ENCODE data around the gene ANKEF1. TPM values are rescaled to one million over a fixed set of nuclear protein-coding genes. Genes with fewer than 3 reads are reported as not detected.

The ANKEF1 gene
- total RNA-seq, 2 experiments from 2014 or later, result 0.45 to 0.58 TPM

- H3K4me1 Mint-ChIP-seq (ENCODE audit: low read depth), result no peaks in the 10 kb centered on the region
- H3K36me3 Mint-ChIP-seq (ENCODE audit: low read depth), result peaks cover 4% of the 10 kb centered on the region
- no peak for DNase-seq
- TF ChIP-seq, protein P1, sequence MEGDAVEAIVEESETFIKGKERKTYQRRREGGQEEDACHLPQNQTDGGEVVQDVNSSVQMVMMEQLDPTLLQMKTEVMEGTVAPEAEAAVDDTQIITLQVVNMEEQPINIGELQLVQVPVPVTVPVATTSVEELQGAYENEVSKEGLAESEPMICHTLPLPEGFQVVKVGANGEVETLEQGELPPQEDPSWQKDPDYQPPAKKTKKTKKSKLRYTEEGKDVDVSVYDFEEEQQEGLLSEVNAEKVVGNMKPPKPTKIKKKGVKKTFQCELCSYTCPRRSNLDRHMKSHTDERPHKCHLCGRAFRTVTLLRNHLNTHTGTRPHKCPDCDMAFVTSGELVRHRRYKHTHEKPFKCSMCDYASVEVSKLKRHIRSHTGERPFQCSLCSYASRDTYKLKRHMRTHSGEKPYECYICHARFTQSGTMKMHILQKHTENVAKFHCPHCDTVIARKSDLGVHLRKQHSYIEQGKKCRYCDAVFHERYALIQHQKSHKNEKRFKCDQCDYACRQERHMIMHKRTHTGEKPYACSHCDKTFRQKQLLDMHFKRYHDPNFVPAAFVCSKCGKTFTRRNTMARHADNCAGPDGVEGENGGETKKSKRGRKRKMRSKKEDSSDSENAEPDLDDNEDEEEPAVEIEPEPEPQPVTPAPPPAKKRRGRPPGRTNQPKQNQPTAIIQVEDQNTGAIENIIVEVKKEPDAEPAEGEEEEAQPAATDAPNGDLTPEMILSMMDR (IDR thresholded peaks at IDR 0.05), result no peak
- ChIA-PET CTCF (no interaction called here), POLR2A (no interaction called here)
- ATAC-seq, result no peak
- no peaks in the 10 kb centered on the region for H3K9me3 Mint-ChIP-seq
- H3K4me3 Mint-ChIP-seq, result no peak overlapping the region
- intact Hi-C loops (cut with micrococcal nuclease), result no loop called here
- H3K27me3 Mint-ChIP-seq, result peaks cover 11% of the 10 kb centered on the region
- H3K27ac Mint-ChIP-seq, result no peak overlapping the region
These were observed 26.9 kb downstream of the ANKEF1 start for GRCh38 chr20:10061641-10062040.

DNA sequence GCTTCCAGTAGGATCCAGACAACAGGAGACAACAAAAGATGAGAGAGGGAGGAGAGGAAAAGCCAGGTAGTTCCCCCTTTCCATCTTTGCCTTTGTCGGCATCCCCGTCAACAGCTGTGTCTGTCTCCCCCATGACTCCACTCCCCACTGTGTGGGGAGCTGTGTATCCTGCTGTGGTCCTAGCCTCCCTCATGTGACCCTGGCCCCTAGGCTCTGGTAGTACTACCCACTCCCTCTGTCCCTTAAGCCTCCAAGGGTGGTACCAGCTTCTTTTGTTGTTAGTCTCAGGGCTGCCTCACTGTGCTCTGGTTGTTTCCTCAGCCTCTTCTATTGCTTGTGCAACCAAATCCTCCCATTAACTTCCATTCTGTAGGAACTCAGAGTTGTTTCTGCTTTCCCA, 28.7 kb downstream of the ANKEF1 start:
- no peak overlapping the region for H3K4me3 Mint-ChIP-seq
- TF ChIP-seq, protein P1 (IDR thresholded peaks at IDR 0.05), result no peak
- POLR2A ChIA-PET, result no interaction called here
- H3K27me3 Mint-ChIP-seq, result peaks cover 11% of the 10 kb centered on the region
- ATAC-seq, result no peak
- no peaks in the 10 kb centered on the region for H3K36me3 Mint-ChIP-seq (ENCODE audit: low read depth)
- no peak for DNase-seq
- intact Hi-C loops (cut with micrococcal nuclease), result no loop called here
- no peak overlapping the region for H3K27ac Mint-ChIP-seq
- H3K4me1 Mint-ChIP-seq (ENCODE audit: low read depth), result no peaks in the 10 kb centered on the region
- CTCF ChIA-PET, result no interaction called here
- H3K9me3 Mint-ChIP-seq, result no peaks in the 10 kb centered on the region

- CTCF ChIA-PET, result interaction anchor here (1.0 to 1.4 kb wide), 2 partner anchors 12 to 455 kb away, joined by 3 read pairs; no protein-coding TSS in a partner anchor
- Mint-ChIP-seq H3K36me3 (ENCODE audit: low read depth) (no peaks in the 10 kb centered on the region), H3K27ac (no peak overlapping the region), H3K4me1 (ENCODE audit: low read depth) (no peaks in the 10 kb centered on the region), H3K4me3 (no peak overlapping the region), H3K9me3 (no peaks in the 10 kb centered on the region), H3K27me3 (peaks cover 15% of the 10 kb centered on the region)
- DNase-seq (no peak), ATAC-seq (no peak)
- TF ChIP-seq, protein P1 (IDR thresholded peaks at IDR 0.05), result no peak
- POLR2A ChIA-PET, result no interaction called here
- intact Hi-C loops (cut with micrococcal nuclease), result no loop called here
These were observed 29.8 kb downstream of the ANKEF1 start for GRCh38 chr20:10064611-10065010.

DNA sequence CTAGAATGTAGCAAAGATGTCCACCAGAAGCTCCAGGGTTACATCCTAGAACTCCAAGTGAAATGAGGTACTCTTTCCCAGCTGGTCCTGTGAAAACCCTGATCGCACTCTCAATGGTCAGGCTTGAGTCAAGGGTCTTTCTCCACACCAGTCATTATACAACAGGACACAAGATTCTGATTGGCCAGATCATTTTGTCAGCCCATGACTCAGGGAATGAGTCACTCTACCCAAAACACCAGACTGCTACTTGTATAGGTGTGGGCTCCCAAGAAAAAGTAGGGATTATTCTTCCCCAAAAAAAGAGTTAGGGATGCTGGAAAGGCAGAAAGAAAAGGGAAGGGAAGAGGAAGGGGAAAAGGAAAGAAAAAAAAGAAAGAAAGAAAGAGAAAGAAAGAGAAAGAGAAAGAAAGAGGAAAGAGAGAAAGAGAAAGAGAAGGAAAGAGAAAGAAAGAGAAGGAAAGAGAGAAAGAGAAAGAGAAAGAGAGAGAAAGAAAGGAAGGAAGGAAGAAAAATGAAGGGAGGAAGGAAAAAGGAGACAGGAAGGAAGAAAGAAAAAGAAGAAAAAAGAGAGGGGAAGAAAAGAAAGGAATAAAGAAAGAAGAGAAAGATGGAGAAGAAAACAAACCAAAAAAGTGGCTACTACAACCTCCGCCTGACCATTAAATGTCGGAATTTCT, 30.5 kb downstream of the ANKEF1 start:
- ATAC-seq (no peak), DNase-seq (no peak)
- Mint-ChIP-seq H3K27ac (no peak overlapping the region), H3K36me3 (ENCODE audit: low read depth) (no peaks in the 10 kb centered on the region), H3K9me3 (no peaks in the 10 kb centered on the region), H3K4me1 (ENCODE audit: low read depth) (no peaks in the 10 kb centered on the region), H3K4me3 (no peak overlapping the region), H3K27me3 (peaks cover 15% of the 10 kb centered on the region)
- intact Hi-C loops (cut with micrococcal nuclease), result no loop called here
- ChIA-PET CTCF (interaction anchor here (1.0 to 1.4 kb wide), 2 partner anchors 11 to 455 kb away, joined by 3 read pairs; no protein-coding TSS in a partner anchor), POLR2A (no interaction called here)
- TF ChIP-seq, protein P1 (IDR thresholded peaks at IDR 0.05), result no peak

GRCh38 chr20:10067321-10067720, 32.5 kb downstream of the ANKEF1 start:
- ChIA-PET CTCF (no interaction called here), POLR2A (no interaction called here)
- H3K27ac Mint-ChIP-seq, result no peak overlapping the region
- H3K4me1 Mint-ChIP-seq (ENCODE audit: low read depth), result no peaks in the 10 kb centered on the region
- no peaks in the 10 kb centered on the region for H3K36me3 Mint-ChIP-seq (ENCODE audit: low read depth)
- no peaks in the 10 kb centered on the region for H3K9me3 Mint-ChIP-seq
- H3K4me3 Mint-ChIP-seq, result no peak overlapping the region
- intact Hi-C loops (cut with micrococcal nuclease), result no loop called here
- H3K27me3 Mint-ChIP-seq, result peaks cover 18% of the 10 kb centered on the region
- ATAC-seq, result no peak
- TF ChIP-seq, protein P1 (IDR thresholded peaks at IDR 0.05), result no peak
- DNase-seq, result no peak

Data from activated CD8-positive, alpha-beta T cell treated with anti-CD3 and anti-CD28 coated beads for 36 hours (primary cell).